ENCODE data around the gene KSR2. TPM values are rescaled to one million over a fixed set of nuclear protein-coding genes. Genes with fewer than 3 reads are reported as not detected.

Gene KSR2
- total RNA-seq, 1 experiment from 2014 or later: 0.02 TPM

DNA sequence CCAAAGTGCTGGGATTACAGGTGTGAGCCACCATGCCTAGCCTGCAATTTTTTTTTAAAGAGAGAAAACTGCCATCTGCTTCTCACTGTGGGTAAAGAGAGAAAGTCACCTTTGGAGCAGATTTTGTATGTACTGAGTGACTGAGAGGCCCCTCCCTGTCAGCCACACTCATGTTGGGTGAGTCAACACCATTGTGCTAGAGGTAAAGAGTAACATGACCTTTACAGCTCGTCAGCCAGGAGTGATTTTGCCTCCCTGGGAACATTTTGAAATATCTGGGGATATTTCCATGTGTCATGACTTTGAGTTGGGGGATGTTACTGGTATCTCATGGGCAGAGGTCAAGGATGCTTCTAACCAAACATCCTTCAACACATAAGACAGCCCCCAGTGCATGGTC lies 115.2 kb downstream of the KSR2 start:
- BruUV-seq (replicated peaks): no TSS peak
- TF ChIP-seq, protein P1, sequence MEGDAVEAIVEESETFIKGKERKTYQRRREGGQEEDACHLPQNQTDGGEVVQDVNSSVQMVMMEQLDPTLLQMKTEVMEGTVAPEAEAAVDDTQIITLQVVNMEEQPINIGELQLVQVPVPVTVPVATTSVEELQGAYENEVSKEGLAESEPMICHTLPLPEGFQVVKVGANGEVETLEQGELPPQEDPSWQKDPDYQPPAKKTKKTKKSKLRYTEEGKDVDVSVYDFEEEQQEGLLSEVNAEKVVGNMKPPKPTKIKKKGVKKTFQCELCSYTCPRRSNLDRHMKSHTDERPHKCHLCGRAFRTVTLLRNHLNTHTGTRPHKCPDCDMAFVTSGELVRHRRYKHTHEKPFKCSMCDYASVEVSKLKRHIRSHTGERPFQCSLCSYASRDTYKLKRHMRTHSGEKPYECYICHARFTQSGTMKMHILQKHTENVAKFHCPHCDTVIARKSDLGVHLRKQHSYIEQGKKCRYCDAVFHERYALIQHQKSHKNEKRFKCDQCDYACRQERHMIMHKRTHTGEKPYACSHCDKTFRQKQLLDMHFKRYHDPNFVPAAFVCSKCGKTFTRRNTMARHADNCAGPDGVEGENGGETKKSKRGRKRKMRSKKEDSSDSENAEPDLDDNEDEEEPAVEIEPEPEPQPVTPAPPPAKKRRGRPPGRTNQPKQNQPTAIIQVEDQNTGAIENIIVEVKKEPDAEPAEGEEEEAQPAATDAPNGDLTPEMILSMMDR (IDR thresholded peaks at IDR 0.05; ENCODE audit: unreplicated experiment): no peak
- POLR2A ChIA-PET: interaction anchor here (0.6 to 1.0 kb wide), 4 partner anchors 99 to 1112 kb away, joined by 3 to 7 read pairs (median 3); no protein-coding TSS in a partner anchor
- peak; percentile 89 for DNase-seq (ENCODE audit: unreplicated experiment)
- intact Hi-C loops (cut with micrococcal nuclease): loop anchor here (5.0 kb wide), 1 partner anchor 826 kb away; no protein-coding TSS in a partner anchor
- no peak overlapping the region for H3K4me3 Mint-ChIP-seq (ENCODE audit: unreplicated experiment)
- H3K27me3 Mint-ChIP-seq (ENCODE audit: insufficient read depth, unreplicated experiment): peaks cover 13% of the 10 kb centered on the region
- CTCF ChIA-PET: interaction anchor here (0.6 to 9.1 kb wide), 12 partner anchors 9 to 829 kb away, joined by 3 to 115 read pairs (median 4); no protein-coding TSS in a partner anchor
- H3K36me3 Mint-ChIP-seq (ENCODE audit: insufficient read depth, unreplicated experiment): no peaks in the 10 kb centered on the region
- H3K27ac Mint-ChIP-seq (ENCODE audit: low read depth, unreplicated experiment): no peak overlapping the region
- H3K4me1 Mint-ChIP-seq (ENCODE audit: insufficient read depth, unreplicated experiment): peaks cover 4% of the 10 kb centered on the region
- no peaks in the 10 kb centered on the region for H3K9me3 Mint-ChIP-seq (ENCODE audit: unreplicated experiment)

DNA sequence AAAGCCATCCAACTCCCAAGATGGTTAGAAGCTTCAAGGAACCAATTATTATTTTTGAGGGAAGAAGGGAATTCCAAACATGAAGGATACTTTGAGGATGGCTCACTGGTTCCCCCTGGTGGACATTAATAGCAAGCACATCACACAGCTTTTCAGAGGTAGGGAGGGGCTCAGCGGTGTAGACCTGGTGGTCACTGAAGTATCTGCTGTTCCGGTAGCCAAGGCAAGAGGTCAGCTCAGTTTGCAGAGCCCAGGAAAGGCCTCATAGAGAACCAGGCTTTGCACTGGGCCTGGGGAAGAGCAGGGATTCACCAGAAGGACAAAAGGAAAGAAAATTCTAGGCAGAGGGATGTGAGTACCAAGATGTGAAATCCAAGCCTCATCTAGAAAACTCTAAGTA lies 118.7 kb downstream of the KSR2 start:
- intact Hi-C loops (cut with micrococcal nuclease): loop anchor here (1.0 to 5.0 kb wide), 4 partner anchors 483 to 823 kb away; no protein-coding TSS in a partner anchor
- H3K4me3 Mint-ChIP-seq (ENCODE audit: unreplicated experiment): no peak overlapping the region
- no TSS peak for BruUV-seq (replicated peaks)
- POLR2A ChIA-PET: interaction anchor here (0.6 kb wide), 1 partner anchor 65 kb away, joined by 3 read pairs; no protein-coding TSS in a partner anchor
- H3K36me3 Mint-ChIP-seq (ENCODE audit: insufficient read depth, unreplicated experiment): no peaks in the 10 kb centered on the region
- CTCF ChIA-PET: interaction anchor here (0.5 to 9.1 kb wide), 74 partner anchors 9 to 1709 kb away, joined by 3 to 115 read pairs (median 4); no protein-coding TSS in a partner anchor
- peaks cover 4% of the 10 kb centered on the region for H3K4me1 Mint-ChIP-seq (ENCODE audit: insufficient read depth, unreplicated experiment)
- H3K27ac Mint-ChIP-seq (ENCODE audit: low read depth, unreplicated experiment): no peak overlapping the region
- no peaks in the 10 kb centered on the region for H3K9me3 Mint-ChIP-seq (ENCODE audit: unreplicated experiment)
- peak; percentile 77 for DNase-seq (ENCODE audit: unreplicated experiment)
- TF ChIP-seq, protein P1 (IDR thresholded peaks at IDR 0.05; ENCODE audit: unreplicated experiment): peak; percentile 77
- H3K27me3 Mint-ChIP-seq (ENCODE audit: insufficient read depth, unreplicated experiment): peaks cover 44% of the 10 kb centered on the region

DNA sequence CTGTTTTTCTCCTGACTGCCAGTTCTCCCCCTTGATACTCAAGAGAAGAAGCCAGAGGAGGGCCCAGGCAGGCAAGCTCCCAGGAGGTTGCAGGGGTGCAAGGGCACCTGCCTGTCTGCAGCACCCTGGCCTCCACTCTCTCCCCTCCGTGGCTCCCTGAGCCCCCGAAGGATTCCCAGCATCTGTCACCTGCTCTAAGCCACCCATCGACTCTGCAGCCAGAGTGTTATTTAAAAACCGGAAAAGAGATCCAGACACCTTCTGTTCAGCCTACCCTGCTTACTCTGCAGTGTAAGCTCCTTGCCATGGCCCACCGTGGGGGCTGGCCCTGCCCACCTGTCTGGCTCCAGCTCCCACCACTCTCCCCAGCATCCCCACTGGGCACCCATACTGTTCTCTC lies 121.4 kb downstream of the KSR2 start:
- Mint-ChIP-seq H3K36me3 (ENCODE audit: insufficient read depth, unreplicated experiment) (no peaks in the 10 kb centered on the region), H3K27me3 (ENCODE audit: insufficient read depth, unreplicated experiment) (peaks cover 65% of the 10 kb centered on the region), H3K4me1 (ENCODE audit: insufficient read depth, unreplicated experiment) (peaks cover 4% of the 10 kb centered on the region), H3K27ac (ENCODE audit: low read depth, unreplicated experiment) (no peak overlapping the region), H3K4me3 (ENCODE audit: unreplicated experiment) (no peak overlapping the region), H3K9me3 (ENCODE audit: unreplicated experiment) (no peaks in the 10 kb centered on the region)
- no TSS peak for BruUV-seq (replicated peaks)
- ChIA-PET POLR2A (no interaction called here), CTCF (interaction anchor here (0.6 to 9.1 kb wide), 4 partner anchors 8 to 480 kb away, joined by 3 to 115 read pairs (median 13); no protein-coding TSS in a partner anchor)
- DNase-seq (ENCODE audit: unreplicated experiment): no peak
- intact Hi-C loops (cut with micrococcal nuclease): no loop called here
- TF ChIP-seq, protein P1 (IDR thresholded peaks at IDR 0.05; ENCODE audit: unreplicated experiment): no peak

DNA sequence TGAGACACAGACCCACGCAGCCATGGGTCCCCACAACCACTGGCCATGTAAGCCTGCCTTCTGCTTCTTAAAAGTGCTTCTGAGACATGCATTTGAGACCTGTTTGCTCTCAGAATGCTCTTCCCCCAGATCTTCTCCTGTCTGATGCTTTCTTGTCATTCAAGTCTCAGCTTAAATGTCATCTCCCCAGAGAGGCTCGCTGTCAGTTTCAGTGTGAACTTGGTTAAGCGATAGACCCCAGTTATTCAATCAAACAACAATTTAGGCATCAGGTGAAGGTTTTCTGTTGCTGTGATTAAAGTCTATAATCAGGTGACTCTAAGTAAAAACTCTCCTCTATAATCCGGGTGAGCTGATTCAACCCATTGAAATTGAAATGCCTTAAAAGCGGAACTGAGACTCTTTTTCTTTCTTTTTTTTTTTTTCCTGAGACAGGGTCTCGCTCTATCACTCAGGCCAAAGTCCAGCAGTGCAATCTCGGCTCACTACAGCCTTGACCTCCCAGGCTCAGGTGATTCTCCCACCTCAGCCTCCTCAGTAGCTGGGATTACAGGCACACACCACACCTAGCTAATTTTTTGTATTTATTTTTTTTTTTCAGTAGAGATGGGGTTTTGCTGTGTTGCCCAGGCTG lies 123.4 kb downstream of the KSR2 start:
- Mint-ChIP-seq H3K4me3 (ENCODE audit: unreplicated experiment) (no peak overlapping the region), H3K4me1 (ENCODE audit: insufficient read depth, unreplicated experiment) (peaks cover 4% of the 10 kb centered on the region), H3K9me3 (ENCODE audit: unreplicated experiment) (no peaks in the 10 kb centered on the region), H3K27ac (ENCODE audit: low read depth, unreplicated experiment) (no peak overlapping the region), H3K36me3 (ENCODE audit: insufficient read depth, unreplicated experiment) (no peaks in the 10 kb centered on the region), H3K27me3 (ENCODE audit: insufficient read depth, unreplicated experiment) (peaks cover 81% of the 10 kb centered on the region)
- ChIA-PET CTCF (interaction anchor here (0.6 to 12.1 kb wide), 8 partner anchors 8 to 477 kb away, joined by 3 to 262 read pairs (median 4); no protein-coding TSS in a partner anchor), POLR2A (no interaction called here)
- DNase-seq (ENCODE audit: unreplicated experiment): no peak
- BruUV-seq (replicated peaks): no TSS peak
- intact Hi-C loops (cut with micrococcal nuclease): no loop called here
- TF ChIP-seq, protein P1 (IDR thresholded peaks at IDR 0.05; ENCODE audit: unreplicated experiment): no peak

Measured in MCF 10A (cell line).